ENCODE measurements around the gene GBA2.
A peak's percentile ranks its signal among the peaks of the same experiment; 100 is the strongest.

Gene GBA2

GRCh38 chr9:35792024-35792813, 43.2 kb upstream of the GBA2 start:
- peaks cover 36% of the 10 kb centered on the region for H3K27me3 ChIP-seq
- no peak overlapping the region for H3K4me3 ChIP-seq (ENCODE audit: low read depth in 1 of 2, low read length in 1 of 2)
- H3K9me3 ChIP-seq, result no peaks in the 10 kb centered on the region
- H3K27ac ChIP-seq, result no peak overlapping the region
- no peak for TF ChIP-seq CTCF (IDR thresholded peaks at IDR 0.05)
- no peaks in the 10 kb centered on the region for H3K36me3 ChIP-seq
- no peaks in the 10 kb centered on the region for H3K4me1 ChIP-seq (ENCODE audit: control insufficient read depth in 1 of 2, insufficient read depth in 1 of 2, low read depth in 1 of 2, low read length in 1 of 2)

- Histone ChIP-seq H3K4me3 (ENCODE audit: low read depth in 1 of 2, low read length in 1 of 2) (no peak within 1 kb of the TSS), H3K27me3 (peaks cover 36% of the 10 kb centered on the region), H3K27ac (no peak within 1 kb of the TSS), H3K36me3 (no peaks in the 10 kb centered on the region), H3K4me1 (ENCODE audit: control insufficient read depth in 1 of 2, insufficient read depth in 1 of 2, low read depth in 1 of 2, low read length in 1 of 2) (no peaks in the 10 kb centered on the region), H3K9me3 (no peaks in the 10 kb centered on the region)
- TF ChIP-seq CTCF (IDR thresholded peaks at IDR 0.05), result no peak
Observed at GRCh38 chr9:35791297-35791921, 42.4 kb upstream of the GBA2 start, which contains the start of gene NPR2. TSS of gene NPR2 (plus strand) at chr9:35791591. CDS start at chr9:35792409, 818 bp downstream.

DNA sequence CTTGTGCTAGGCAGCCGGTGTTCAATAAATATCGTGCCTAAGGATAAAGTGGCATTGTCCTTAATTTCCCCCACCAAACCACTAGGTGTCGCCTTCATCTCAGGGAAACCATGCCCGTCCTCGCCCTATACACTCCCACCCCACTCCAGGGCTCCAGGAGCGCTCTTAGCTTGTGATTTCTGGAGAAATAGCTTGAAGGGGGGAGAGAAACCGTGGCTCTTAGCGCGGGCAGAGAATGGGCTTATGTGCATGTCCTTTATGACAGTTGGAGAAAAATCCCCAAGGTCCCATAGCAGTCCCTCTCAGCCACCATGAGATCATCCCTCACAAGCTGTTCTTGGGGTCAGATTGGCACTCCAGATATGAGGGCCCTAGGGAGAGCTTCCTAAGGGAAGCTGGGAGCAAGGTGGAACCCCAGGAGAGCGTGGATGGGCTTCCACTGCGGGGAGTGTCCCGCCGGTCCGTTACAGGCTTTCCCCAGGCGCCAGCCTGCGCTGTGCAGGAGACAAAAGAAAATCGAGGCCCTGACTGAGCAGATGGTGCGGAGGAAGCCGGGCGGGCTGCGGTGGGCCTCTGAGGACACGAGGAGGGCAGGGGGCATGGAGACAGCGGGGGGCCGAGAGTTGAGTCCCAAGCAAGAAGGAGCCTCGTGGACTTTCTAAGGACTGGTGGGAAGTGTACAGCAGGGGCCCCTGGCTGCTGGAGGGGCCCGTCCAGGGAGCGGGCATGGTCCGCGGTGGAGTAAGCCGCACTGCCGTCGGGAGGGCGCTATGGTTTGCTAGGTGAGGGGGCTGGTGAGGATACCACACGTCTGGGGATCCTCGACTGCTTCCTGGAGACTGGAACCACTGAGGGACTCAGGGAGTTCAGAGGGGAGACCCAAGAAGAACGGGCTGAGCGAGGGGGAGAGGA, 41.6 kb upstream of the GBA2 start:
- Histone ChIP-seq H3K9me3 (no peaks in the 10 kb centered on the region), H3K27me3 (peaks cover 36% of the 10 kb centered on the region), H3K27ac (no peak overlapping the region), H3K4me3 (ENCODE audit: low read depth in 1 of 2, low read length in 1 of 2) (no peak overlapping the region), H3K4me1 (ENCODE audit: control insufficient read depth in 1 of 2, insufficient read depth in 1 of 2, low read depth in 1 of 2, low read length in 1 of 2) (no peaks in the 10 kb centered on the region), H3K36me3 (no peaks in the 10 kb centered on the region)
- TF ChIP-seq CTCF (IDR thresholded peaks at IDR 0.05), result peak; percentile 85

DNA sequence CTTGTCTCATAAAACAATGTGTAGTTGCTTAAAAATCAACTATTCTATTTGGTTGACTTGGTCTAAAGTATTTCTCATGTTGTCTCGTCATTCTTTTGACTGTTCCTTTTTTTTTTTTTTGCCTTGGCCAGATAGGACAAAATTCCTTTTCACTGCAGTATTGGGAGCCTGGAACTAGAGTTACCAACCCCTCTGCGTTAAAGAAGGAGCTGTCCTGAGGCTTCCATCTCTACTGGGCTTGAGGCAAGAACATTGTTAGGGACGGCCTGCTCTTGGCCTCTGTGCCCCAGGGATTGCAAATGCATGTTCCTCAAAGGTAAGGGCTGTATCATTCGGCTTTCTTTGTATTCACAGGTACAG, 41.0 kb upstream of the GBA2 start:
- TF ChIP-seq CTCF (IDR thresholded peaks at IDR 0.05), result no peak
- no peak overlapping the region for H3K4me3 ChIP-seq (ENCODE audit: low read depth in 1 of 2, low read length in 1 of 2)
- H3K9me3 ChIP-seq, result no peaks in the 10 kb centered on the region
- no peaks in the 10 kb centered on the region for H3K4me1 ChIP-seq (ENCODE audit: control insufficient read depth in 1 of 2, insufficient read depth in 1 of 2, low read depth in 1 of 2, low read length in 1 of 2)
- H3K27me3 ChIP-seq, result peaks cover 36% of the 10 kb centered on the region
- no peaks in the 10 kb centered on the region for H3K36me3 ChIP-seq
- no peak overlapping the region for H3K27ac ChIP-seq

DNA sequence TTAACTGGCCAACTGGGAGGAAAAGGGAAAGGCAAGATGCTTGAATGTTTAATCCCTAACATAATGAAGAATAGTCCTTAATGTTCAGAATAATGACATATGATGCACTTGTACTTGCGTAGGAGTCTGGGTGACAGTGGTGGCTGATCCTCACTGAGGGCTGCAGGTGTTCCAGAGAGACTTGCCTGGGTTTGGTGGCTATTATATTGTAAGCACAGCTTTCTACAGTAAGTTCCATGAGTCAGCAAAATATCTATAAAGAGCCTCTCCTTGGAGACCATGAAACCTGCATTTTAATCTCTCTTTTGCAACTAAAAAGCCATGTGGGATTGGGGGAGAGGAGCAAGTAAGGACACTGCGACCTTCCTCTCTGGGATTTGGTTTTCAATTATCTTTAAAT, 40.5 kb upstream of the GBA2 start:
- no peaks in the 10 kb centered on the region for H3K36me3 ChIP-seq
- no peaks in the 10 kb centered on the region for H3K9me3 ChIP-seq
- no peaks in the 10 kb centered on the region for H3K4me1 ChIP-seq (ENCODE audit: control insufficient read depth in 1 of 2, insufficient read depth in 1 of 2, low read depth in 1 of 2, low read length in 1 of 2)
- peaks cover 36% of the 10 kb centered on the region for H3K27me3 ChIP-seq
- H3K4me3 ChIP-seq (ENCODE audit: low read depth in 1 of 2, low read length in 1 of 2), result no peak overlapping the region
- H3K27ac ChIP-seq, result no peak overlapping the region
- no peak for TF ChIP-seq CTCF (IDR thresholded peaks at IDR 0.05)
